ENCODE measurements around the gene BATF. TPM values are rescaled to one million over a fixed set of nuclear protein-coding genes. Genes with fewer than 3 reads are reported as not detected.

Gene BATF
- total RNA-seq, 1 experiment from 2014 or later = 0.69 TPM

- no peak for DNase-seq (ENCODE audit: low read depth, low spot score)
- no peak overlapping the region for H2AFZ ChIP-seq (ENCODE audit: low read depth, low read length, poor library complexity, severe bottlenecking)
- H3K79me2 ChIP-seq (ENCODE audit: insufficient read depth, low read length) = no peaks in the 10 kb centered on the region
- intact Hi-C loops (cut with micrococcal nuclease) = no loop called here
- no peak overlapping the region for H3K27ac ChIP-seq (ENCODE audit: low read depth, low read length)
- no peaks in the 10 kb centered on the region for H3K27me3 ChIP-seq (ENCODE audit: insufficient read depth, low read length)
- ChIA-PET POLR2A (no interaction called here), RAD21 (ENCODE audit: low non-redundant PET in 1 of 2, low total read pairs in 2 of 2, uncharacterized antibody in 2 of 2, unreplicated experiment in 2 of 2) (no interaction called here), CTCF (no interaction called here)
- BruUV-seq (replicated peaks) = no TSS peak
- no peak overlapping the region for H3K4me3 ChIP-seq (replicated peaks in 1 of 2; ENCODE audit: low read depth in 1 of 2, low read length in 2 of 2)
- H3K9ac ChIP-seq (ENCODE audit: low read length) = no peak overlapping the region
- peaks cover 11 to 22% of the 10 kb centered on the region in 2 experiments; a peak in 3 of 4 replicates for H3K4me1 ChIP-seq (ENCODE audit: control insufficient read depth in 1 of 2, insufficient read depth in 2 of 2, low read length in 2 of 2)
- ATAC-seq = no peak
- no peak for TF ChIP-seq MAX (IDR thresholded peaks at IDR 0.05)
- no peaks in the 10 kb centered on the region for H4K20me1 ChIP-seq (ENCODE audit: insufficient read depth)
- H3K9me2 ChIP-seq (ENCODE audit: insufficient read depth) = no peaks in the 10 kb centered on the region
- no peak overlapping the region for H3K4me2 ChIP-seq (ENCODE audit: low read length)
- H3K36me3 ChIP-seq (ENCODE audit: control insufficient read depth in 1 of 2, insufficient read depth in 2 of 2, low read length in 2 of 2) = no peaks in the 10 kb centered on the region
- no peaks in the 10 kb centered on the region; a peak in 1 of 4 replicates for H3K9me3 ChIP-seq (ENCODE audit: control insufficient read depth in 1 of 2, insufficient read depth in 1 of 2, low read depth in 1 of 2, low read length in 2 of 2)
Observed at GRCh38 chr14:75559045-75559444, 36.8 kb downstream of the BATF start.

- CTCF ChIA-PET = interaction anchor here (1.3 to 2.4 kb wide), 3 partner anchors 251 to 423 kb away, joined by 4 to 25 read pairs (median 5); partner anchors contain the start of gene TGFB3
- Histone ChIP-seq H3K27ac (ENCODE audit: low read depth, low read length) (no peak overlapping the region), H2AFZ (ENCODE audit: low read depth, low read length, poor library complexity, severe bottlenecking) (no peak overlapping the region), H3K79me2 (ENCODE audit: insufficient read depth, low read length) (no peaks in the 10 kb centered on the region), H3K4me3 (replicated peaks in 1 of 2; ENCODE audit: low read depth in 1 of 2, low read length in 2 of 2) (no peak overlapping the region), H3K9me3 (ENCODE audit: control insufficient read depth in 1 of 2, insufficient read depth in 1 of 2, low read depth in 1 of 2, low read length in 2 of 2) (no peaks in the 10 kb centered on the region; a peak in 1 of 4 replicates), H3K9me2 (ENCODE audit: insufficient read depth) (no peaks in the 10 kb centered on the region), H3K4me2 (ENCODE audit: low read length) (no peak overlapping the region), H3K4me1 (ENCODE audit: control insufficient read depth in 1 of 2, insufficient read depth in 2 of 2, low read length in 2 of 2) (peaks cover 8 to 16% of the 10 kb centered on the region in 2 experiments; a peak in 3 of 4 replicates), H3K27me3 (ENCODE audit: insufficient read depth, low read length) (no peaks in the 10 kb centered on the region), H3K9ac (ENCODE audit: low read length) (no peak overlapping the region), H4K20me1 (ENCODE audit: insufficient read depth) (no peaks in the 10 kb centered on the region), H3K36me3 (ENCODE audit: control insufficient read depth in 1 of 2, insufficient read depth in 2 of 2, low read length in 2 of 2) (no peaks in the 10 kb centered on the region)
- ATAC-seq (no peak), DNase-seq (ENCODE audit: low read depth, low spot score) (no peak)
- BruUV-seq (replicated peaks) = no TSS peak
- RAD21 ChIA-PET (ENCODE audit: low non-redundant PET in 1 of 2, low total read pairs in 2 of 2, uncharacterized antibody in 2 of 2, unreplicated experiment in 2 of 2) = no interaction called here
- intact Hi-C loops (cut with micrococcal nuclease) = loop anchor here (5.0 kb wide), 1 partner anchor 432 kb away; the partner anchor contains the start of gene NEK9
- TF ChIP-seq SP1 (IDR thresholded peaks at IDR 0.05; ENCODE audit: low read depth) = no peak
- no peak for TF ChIP-seq EZH2phosphoT487 (IDR thresholded peaks at IDR 0.05; ENCODE audit: borderline replicate concordance)
- no peak for TF ChIP-seq POLR2A (IDR thresholded peaks at IDR 0.05; ENCODE audit: borderline replicate concordance, extremely low read depth, insufficient read depth, insufficient read length)
- TF ChIP-seq, protein P1, sequence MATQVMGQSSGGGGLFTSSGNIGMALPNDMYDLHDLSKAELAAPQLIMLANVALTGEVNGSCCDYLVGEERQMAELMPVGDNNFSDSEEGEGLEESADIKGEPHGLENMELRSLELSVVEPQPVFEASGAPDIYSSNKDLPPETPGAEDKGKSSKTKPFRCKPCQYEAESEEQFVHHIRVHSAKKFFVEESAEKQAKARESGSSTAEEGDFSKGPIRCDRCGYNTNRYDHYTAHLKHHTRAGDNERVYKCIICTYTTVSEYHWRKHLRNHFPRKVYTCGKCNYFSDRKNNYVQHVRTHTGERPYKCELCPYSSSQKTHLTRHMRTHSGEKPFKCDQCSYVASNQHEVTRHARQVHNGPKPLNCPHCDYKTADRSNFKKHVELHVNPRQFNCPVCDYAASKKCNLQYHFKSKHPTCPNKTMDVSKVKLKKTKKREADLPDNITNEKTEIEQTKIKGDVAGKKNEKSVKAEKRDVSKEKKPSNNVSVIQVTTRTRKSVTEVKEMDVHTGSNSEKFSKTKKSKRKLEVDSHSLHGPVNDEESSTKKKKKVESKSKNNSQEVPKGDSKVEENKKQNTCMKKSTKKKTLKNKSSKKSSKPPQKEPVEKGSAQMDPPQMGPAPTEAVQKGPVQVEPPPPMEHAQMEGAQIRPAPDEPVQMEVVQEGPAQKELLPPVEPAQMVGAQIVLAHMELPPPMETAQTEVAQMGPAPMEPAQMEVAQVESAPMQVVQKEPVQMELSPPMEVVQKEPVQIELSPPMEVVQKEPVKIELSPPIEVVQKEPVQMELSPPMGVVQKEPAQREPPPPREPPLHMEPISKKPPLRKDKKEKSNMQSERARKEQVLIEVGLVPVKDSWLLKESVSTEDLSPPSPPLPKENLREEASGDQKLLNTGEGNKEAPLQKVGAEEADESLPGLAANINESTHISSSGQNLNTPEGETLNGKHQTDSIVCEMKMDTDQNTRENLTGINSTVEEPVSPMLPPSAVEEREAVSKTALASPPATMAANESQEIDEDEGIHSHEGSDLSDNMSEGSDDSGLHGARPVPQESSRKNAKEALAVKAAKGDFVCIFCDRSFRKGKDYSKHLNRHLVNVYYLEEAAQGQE (IDR thresholded peaks at IDR 0.05; ENCODE audit: low read depth) = no peak
- peak; percentile 63; the same call in 1 of the 2 replicates for TF ChIP-seq CEBPB (IDR thresholded peaks at IDR 0.05; ENCODE audit: low read depth)
- POLR2A ChIA-PET = no interaction called here
Observed at GRCh38 chr14:75559451-75560222, 37.4 kb downstream of the BATF start.
